HepG2 (cell line): Measurements from ENCODE around the gene KPNA3. TPM values are rescaled to one million over a fixed set of nuclear protein-coding genes. Genes with fewer than 3 reads are reported as not detected.

Experiments
- GMEB2 ChIP-seq: IDR thresholded peaks from 2 replicates; pipeline ENCODE4 v1.6.1; 2016; ENCODE audit warnings: missing biosample characterization, missing genetic modification reagents, low read depth
- HDAC2 ChIP-seq: sonication (generic); formaldehyde crosslinking; IDR thresholded peaks from 2 replicates; pipeline ENCODE4 v1.4.0; 2020; ENCODE audit warnings: missing genetic modification reagents
- KLF6 ChIP-seq: IDR thresholded peaks from 2 replicates; pipeline ENCODE4 v1.8.0; 2016; ENCODE audit warnings: missing biosample characterization, missing genetic modification reagents
- KMT2A ChIP-seq: sonication (generic); formaldehyde crosslinking; IDR thresholded peaks from 2 replicates; pipeline ENCODE4 v1.4.0; 2020; ENCODE audit warnings: missing genetic modification reagents
- PHB2 ChIP-seq: fragments of 450-650 bp; IDR thresholded peaks from 2 replicates; pipeline ENCODE4 v1.6.1; 2018; ENCODE audit not compliant: partially characterized antibody
- RAD21 ChIP-seq: fragments of 450-650 bp; formaldehyde crosslinking; IDR thresholded peaks from 2 replicates; pipeline ENCODE4 v1.5.0; 2020; ENCODE audit warnings: mild to moderate bottlenecking
- RAD51 ChIP-seq: fragments of 450-650 bp; IDR thresholded peaks from 2 replicates; pipeline ENCODE4 v1.6.1; 2016; ENCODE audit warnings: borderline replicate concordance
- TEAD3 ChIP-seq: optimal IDR thresholded peaks from 2 replicates; pipeline ENCODE3; 2016; ENCODE audit warnings: borderline replicate concordance
- U2AF1 ChIP-seq: fragments of 200-400 bp; formaldehyde crosslinking; optimal IDR thresholded peaks from 2 replicates; pipeline ENCODE3; 2017; ENCODE audit warnings: mild to moderate bottlenecking, low read depth, low read length
- ZBTB8A ChIP-seq: sonication (generic); formaldehyde crosslinking; IDR thresholded peaks from 2 replicates; pipeline ENCODE4 v1.4.0; 2020; ENCODE audit warnings: mild to moderate bottlenecking, low read depth, missing genetic modification reagents, borderline replicate concordance
- ZNF20 ChIP-seq: sonication (generic); formaldehyde crosslinking; IDR thresholded peaks from 2 replicates; pipeline ENCODE4 v1.4.0; 2020; ENCODE audit warnings: mild to moderate bottlenecking, moderate library complexity, missing genetic modification reagents
- ZNF256 ChIP-seq: sonication (generic); formaldehyde crosslinking; conservative IDR thresholded peaks from 2 replicates; pipeline ENCODE4 v1.4.0; 2020; ENCODE audit warnings: missing genetic modification reagents
- ZNF460 ChIP-seq: sonication (generic); formaldehyde crosslinking; IDR thresholded peaks from 2 replicates; pipeline ENCODE4 v1.5.1; 2020; ENCODE audit warnings: missing genetic modification reagents, mild to moderate bottlenecking, borderline replicate concordance
- ZNF704 ChIP-seq: sonication (generic); formaldehyde crosslinking; IDR thresholded peaks from 2 replicates; pipeline ENCODE4 v1.8.1; 2023; ENCODE audit warnings: mild to moderate bottlenecking, inconsistent platforms, moderate library complexity, missing genetic modification reagents, borderline replicate concordance
- polyA plus RNA-seq, 8 experiments: library from polyadenylated mRNA; depleted of rRNA in 3 of 8; stranded (reverse) in 7 of 8; unstranded in 1 of 8; fragments of >200 nt; fragmentation: Illumina TruSeq in 4 of 8; extraction: Trizol in 4 of 8; gene quantifications; 2 replicates each; pipeline versions ENCODE4 v1.2.1 to v1.2.3, GENCODE V29; 2011 to 2016; ENCODE audit warnings: low read depth in 4 of 8, missing spikeins in 1 of 8, mixed read lengths in 1 of 8; ENCODE audit not compliant: insufficient read depth in 1 of 8
- total RNA-seq, 5 experiments: library from RNA; depleted of rRNA; stranded (reverse); fragments of >200 nt; fragmentation: Illumina TruSeq; extraction: Trizol; gene quantifications; 2 replicates each; pipeline ENCODE4 v1.2.3, GENCODE V29; 2016; ENCODE audit warnings: low read depth in 1 of 5

Gene KPNA3
- total and polyA plus RNA-seq, 2 of the 13 experiments (the other 11 are each of a cell fraction or from before 2014, with no cell fraction given) = 13.0 to 28.9 TPM

GRCh38 chr13:49690995-49691784, 101.3 kb downstream of the KPNA3 start, which contains the start of gene EBPL (continued):
- TF ChIP-seq GMEB2 (CRISPR knock-in tag) = no peak
- peak; percentile 88; the same call in 1 of the 2 replicates for TF ChIP-seq ZNF256 (CRISPR knock-in tag)
- no peak for TF ChIP-seq PHB2
- no peak for TF ChIP-seq ZNF20 (CRISPR knock-in tag)
- TF ChIP-seq HDAC2 (CRISPR knock-in tag) = no peak; the same call in 1 of the 2 replicates
- peak; percentile 17 for TF ChIP-seq TEAD3 (CRISPR knock-in tag)
- TF ChIP-seq ZBTB8A (CRISPR knock-in tag) = no peak
- no peak for TF ChIP-seq KMT2A (CRISPR knock-in tag)
- no peak; the same call in 1 of the 2 replicates for TF ChIP-seq ZNF704 (CRISPR knock-in tag)
- TF ChIP-seq KLF6 = peak; percentile 84; the same call in 1 of the 2 replicates
- TF ChIP-seq ZNF460 = no peak
- TF ChIP-seq RAD21 (CRISPR knock-in tag) = peak; percentile 12; the same call in 1 of the 2 replicates
- TF ChIP-seq RAD51 = no peak
- no peak for TF ChIP-seq U2AF1
